Measurements from ENCODE around the gene ATR.

- TF ChIP-seq CTCF (optimal IDR thresholded peaks at IDR 0.05 in 1 of 3, IDR thresholded peaks at IDR 0.05 in 1 of 3, conservative IDR thresholded peaks at IDR 0.05 in 1 of 3; ENCODE audit: extremely low read depth in 1 of 3, insufficient read depth in 2 of 3, low read length in 3 of 3) (no peak), EZH2 (IDR thresholded peaks at IDR 0.05; ENCODE audit: low read length) (no peak)
Measured at GRCh38 chr3:142623194-142623593, 44.7 kb upstream of the ATR start.
